Bronchial epithelial cell (primary cell): ENCODE data around the gene XPR1. TPM values are rescaled to one million over a fixed set of nuclear protein-coding genes. Genes with fewer than 3 reads are reported as not detected.

Experiments
- DNase-seq: peaks from one replicate; pipeline ENCODE4 v3.0.0-alpha.2; 2010; ENCODE audit warnings: low read depth
- FAIRE-seq: peaks from 2 replicates; lab custom pipeline; 2011; peaks lifted over from hg19 to GRCh38; lab: Jason Lieb, UNC
- H3K27me3 ChIP-seq: 2 replicates; pipeline ENCODE4 v1.5.1; 2011; ENCODE audit warnings: low read length; ENCODE audit not compliant: control insufficient read depth, insufficient read depth
- H3K36me3 ChIP-seq: 2 replicates; pipeline ENCODE4 v1.5.1; 2011; ENCODE audit warnings: low read length; ENCODE audit not compliant: control insufficient read depth, insufficient read depth
- H3K4me3 ChIP-seq: 2 replicates; pipeline ENCODE4 v1.5.1; 2011; ENCODE audit warnings: mild to moderate bottlenecking, low read depth, low read length, control low read depth
- CTCF ChIP-seq: IDR thresholded peaks from 2 replicates; pipeline ENCODE4 v1.5.1; 2011; ENCODE audit warnings: mild to moderate bottlenecking, moderate library complexity, low read length, control low read depth, inconsistent platforms; ENCODE audit not compliant: insufficient read depth, severe bottlenecking
- total RNA-seq: library from RNA; depleted of rRNA; stranded (reverse); fragments of >200 nt; gene quantifications from 2 replicates; pipeline ENCODE4 v1.2.1, GENCODE V29; 2014

The XPR1 gene
- total RNA-seq, 1 donor from 2014 or later, result 35.0 TPM

- no peak for DNase-seq
- no peak for TF ChIP-seq CTCF
- H3K4me3 ChIP-seq, result no peak overlapping the region
- no peak for FAIRE-seq
- no peaks in the 10 kb centered on the region for H3K36me3 ChIP-seq
- H3K27me3 ChIP-seq, result no peaks in the 10 kb centered on the region
Observed at GRCh38 chr1:180888870-180889269, 257.0 kb downstream of the XPR1 start.

GRCh38 chr1:180889325-180889724, 257.5 kb downstream of the XPR1 start:
- Histone ChIP-seq H3K27me3 (no peaks in the 10 kb centered on the region), H3K4me3 (no peak overlapping the region), H3K36me3 (no peaks in the 10 kb centered on the region)
- no peak for TF ChIP-seq CTCF
- no peak for DNase-seq
- no peak for FAIRE-seq

GRCh38 chr1:180892272-180892671, 260.4 kb downstream of the XPR1 start:
- no peak for DNase-seq
- Histone ChIP-seq H3K36me3 (no peaks in the 10 kb centered on the region), H3K27me3 (no peaks in the 10 kb centered on the region), H3K4me3 (no peak overlapping the region)
- TF ChIP-seq CTCF, result no peak
- no peak for FAIRE-seq

GRCh38 chr1:180892675-180893074, 260.9 kb downstream of the XPR1 start:
- DNase-seq, result no peak
- no peak for FAIRE-seq
- Histone ChIP-seq H3K36me3 (no peaks in the 10 kb centered on the region), H3K4me3 (no peak overlapping the region), H3K27me3 (no peaks in the 10 kb centered on the region)
- TF ChIP-seq CTCF, result no peak

GRCh38 chr1:180893614-180894013, 261.8 kb downstream of the XPR1 start:
- H3K4me3 ChIP-seq, result no peak overlapping the region
- DNase-seq (no peak), FAIRE-seq (no peak)
- TF ChIP-seq CTCF, result no peak
- H3K27me3 ChIP-seq, result no peaks in the 10 kb centered on the region
- no peaks in the 10 kb centered on the region for H3K36me3 ChIP-seq

GRCh38 chr1:180896161-180896560, 264.3 kb downstream of the XPR1 start:
- TF ChIP-seq CTCF, result no peak
- Histone ChIP-seq H3K36me3 (no peaks in the 10 kb centered on the region), H3K4me3 (no peak overlapping the region), H3K27me3 (no peaks in the 10 kb centered on the region)
- FAIRE-seq (no peak), DNase-seq (no peak)
